Fibroblast of lung (primary cell): ENCODE results near the gene MBTD1. TPM values are rescaled to one million over a fixed set of nuclear protein-coding genes. Genes with fewer than 3 reads are reported as not detected.

Source experiments
- DNase-seq, 2 donors: peaks; one replicate each; pipeline versions ENCODE4 v3.0.0 to v3.0.0-alpha.2; 2010; ENCODE audit warnings: low read depth in 2 of 2
- H2AFZ ChIP-seq: 2 replicates; pipeline ENCODE4 v1.5.1; 2012; ENCODE audit warnings: low read length, control low read depth, inconsistent platforms
- H3K27ac ChIP-seq: 2 replicates; pipeline ENCODE4 v1.5.1; 2011; ENCODE audit warnings: low read length, control low read depth; ENCODE audit not compliant: insufficient read depth
- H3K27me3 ChIP-seq: 2 replicates; pipeline ENCODE4 v1.5.1; 2011; ENCODE audit warnings: mild to moderate bottlenecking, low read length; ENCODE audit not compliant: control insufficient read depth, insufficient read depth
- H3K36me3 ChIP-seq: 2 replicates; pipeline ENCODE4 v1.5.1; 2011; ENCODE audit warnings: low read length; ENCODE audit not compliant: control insufficient read depth, insufficient read depth
- H3K4me1 ChIP-seq: 2 replicates; pipeline ENCODE4 v1.5.1; 2011; ENCODE audit warnings: low read length; ENCODE audit not compliant: control insufficient read depth, insufficient read depth; ENCODE audit errors: extremely low read depth
- H3K4me2 ChIP-seq: 2 replicates; pipeline ENCODE4 v1.5.1; 2011; ENCODE audit warnings: low read length, control low read depth; ENCODE audit not compliant: insufficient read depth; ENCODE audit errors: extremely low read depth
- H3K4me3 ChIP-seq, 4 experiments: fragments of 200-600 bp in 1 of 4; sonication (generic) in 1 of 4; replicated peaks in 1 of 4; 2 replicates each; pipeline ENCODE4 v1.5.1; 2011 to 2016; ENCODE audit warnings: low read length in 4 of 4, low read depth in 3 of 4, mild to moderate bottlenecking in 3 of 4, control low read depth in 2 of 4, inconsistent platforms in 1 of 4, mixed read lengths in 1 of 4; ENCODE audit not compliant: insufficient read depth in 1 of 4; ENCODE audit errors: control extremely low read depth in 1 of 4
- H3K79me2 ChIP-seq: 2 replicates; pipeline ENCODE4 v1.5.1; 2012; ENCODE audit warnings: mild to moderate bottlenecking, low read length, inconsistent platforms; ENCODE audit not compliant: control insufficient read depth, insufficient read depth
- H3K9ac ChIP-seq: 2 replicates; pipeline ENCODE4 v1.5.1; 2011; ENCODE audit warnings: mild to moderate bottlenecking, low read length, control low read depth; ENCODE audit not compliant: insufficient read depth
- H3K9me3 ChIP-seq: 2 replicates; pipeline ENCODE4 v1.5.1; 2012; ENCODE audit warnings: low read depth, low read length; ENCODE audit not compliant: control insufficient read depth, insufficient read depth
- H4K20me1 ChIP-seq: 2 replicates; pipeline ENCODE4 v1.5.1; 2011; ENCODE audit warnings: low read length; ENCODE audit not compliant: control insufficient read depth, insufficient read depth; ENCODE audit errors: extremely low read depth
- EZH2 ChIP-seq: IDR thresholded peaks from 2 replicates; pipeline ENCODE4 v1.5.1; 2012; ENCODE audit warnings: low read length, control low read depth, mild to moderate bottlenecking; ENCODE audit errors: missing control alignments
- polyA plus RNA-seq, 2 donors: library from polyadenylated mRNA; depleted of rRNA in 1 of 2; stranded (reverse) in 1 of 2; unstranded in 1 of 2; fragments of >200 nt; gene quantifications; 2 replicates each; pipeline ENCODE4 v1.2.1, GENCODE V29; 2011 to 2012; ENCODE audit warnings: missing spikeins in 1 of 2
- total RNA-seq: library from RNA; depleted of rRNA; stranded (reverse); fragments of >200 nt; gene quantifications from 2 replicates; pipeline ENCODE4 v1.2.1, GENCODE V29; 2014
- TF ChIP-seq, protein P1 (sequence below), 2 donors: IDR thresholded peaks in 1 of 2; conservative IDR thresholded peaks in 1 of 2; 1 replicate in 1 of 2; 2 replicates in 1 of 2; pipeline ENCODE4 v1.5.1; 2011 to 2012; ENCODE audit warnings: low read length in 2 of 2, control low read depth in 1 of 2, inconsistent platforms in 1 of 2, low read depth in 1 of 2, mild to moderate bottlenecking in 1 of 2

The MBTD1 gene
- total and polyA plus RNA-seq, 2 donors (not counting 1 experiment from before 2014, with no cell fraction given): 4.4 to 13.7 TPM

DNA sequence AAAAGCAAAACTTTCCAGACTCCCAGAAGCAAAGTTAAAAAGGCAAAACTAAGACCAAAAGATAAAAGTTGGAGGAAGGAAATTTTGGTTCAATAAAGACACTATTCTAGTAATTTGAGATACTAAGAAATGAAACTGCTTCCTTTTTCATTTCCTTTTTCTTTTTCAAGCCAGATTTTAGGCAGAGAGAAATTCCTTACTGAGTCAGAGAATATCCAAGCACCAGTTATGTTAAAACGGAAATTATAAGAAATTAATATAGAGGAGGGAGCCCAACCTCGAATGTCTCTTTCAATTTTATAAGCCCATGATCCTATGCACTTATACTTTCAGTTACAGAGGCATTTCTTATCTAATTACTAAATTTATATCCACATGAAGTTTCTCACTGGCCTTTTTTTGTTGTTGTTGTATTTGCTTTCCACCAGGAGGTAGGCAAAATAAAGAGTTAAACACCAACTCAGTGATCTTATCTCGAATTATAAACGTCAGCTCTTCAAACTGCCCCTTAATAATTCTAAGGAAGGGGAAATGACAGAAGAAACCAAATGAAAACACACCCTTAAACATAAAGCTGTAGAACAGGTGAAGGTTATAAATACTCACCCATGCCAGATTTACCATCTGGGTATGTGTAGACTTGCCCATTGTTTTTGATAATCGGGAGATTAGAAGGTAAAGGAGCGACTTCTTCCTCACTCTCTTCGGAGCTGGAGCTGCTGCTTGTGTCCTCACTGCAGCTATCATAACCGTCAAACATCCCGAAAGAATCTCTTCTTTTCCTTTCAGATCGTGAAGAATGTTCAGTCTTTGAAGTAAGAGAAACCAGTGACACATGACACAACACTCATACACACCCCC lies 35.2 kb downstream of the MBTD1 start:
- TF ChIP-seq, protein P1, sequence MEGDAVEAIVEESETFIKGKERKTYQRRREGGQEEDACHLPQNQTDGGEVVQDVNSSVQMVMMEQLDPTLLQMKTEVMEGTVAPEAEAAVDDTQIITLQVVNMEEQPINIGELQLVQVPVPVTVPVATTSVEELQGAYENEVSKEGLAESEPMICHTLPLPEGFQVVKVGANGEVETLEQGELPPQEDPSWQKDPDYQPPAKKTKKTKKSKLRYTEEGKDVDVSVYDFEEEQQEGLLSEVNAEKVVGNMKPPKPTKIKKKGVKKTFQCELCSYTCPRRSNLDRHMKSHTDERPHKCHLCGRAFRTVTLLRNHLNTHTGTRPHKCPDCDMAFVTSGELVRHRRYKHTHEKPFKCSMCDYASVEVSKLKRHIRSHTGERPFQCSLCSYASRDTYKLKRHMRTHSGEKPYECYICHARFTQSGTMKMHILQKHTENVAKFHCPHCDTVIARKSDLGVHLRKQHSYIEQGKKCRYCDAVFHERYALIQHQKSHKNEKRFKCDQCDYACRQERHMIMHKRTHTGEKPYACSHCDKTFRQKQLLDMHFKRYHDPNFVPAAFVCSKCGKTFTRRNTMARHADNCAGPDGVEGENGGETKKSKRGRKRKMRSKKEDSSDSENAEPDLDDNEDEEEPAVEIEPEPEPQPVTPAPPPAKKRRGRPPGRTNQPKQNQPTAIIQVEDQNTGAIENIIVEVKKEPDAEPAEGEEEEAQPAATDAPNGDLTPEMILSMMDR (conservative IDR thresholded peaks at IDR 0.05 in 1 of 2, IDR thresholded peaks at IDR 0.05 in 1 of 2; ENCODE audit: low read depth in 1 of 2, low read length in 2 of 2): no peak
- no peak for TF ChIP-seq EZH2
- Histone ChIP-seq H3K36me3 (no peaks in the 10 kb centered on the region), H3K4me3 (no peak overlapping the region), H3K4me1 (no peaks in the 10 kb centered on the region), H3K9ac (no peak overlapping the region), H4K20me1 (no peaks in the 10 kb centered on the region), H3K9me3 (no peaks in the 10 kb centered on the region), H3K79me2 (no peaks in the 10 kb centered on the region), H3K27ac (no peak overlapping the region), H3K27me3 (no peaks in the 10 kb centered on the region), H3K4me2 (no peak overlapping the region), H2AFZ (no peak overlapping the region)
- no peak for DNase-seq

DNA sequence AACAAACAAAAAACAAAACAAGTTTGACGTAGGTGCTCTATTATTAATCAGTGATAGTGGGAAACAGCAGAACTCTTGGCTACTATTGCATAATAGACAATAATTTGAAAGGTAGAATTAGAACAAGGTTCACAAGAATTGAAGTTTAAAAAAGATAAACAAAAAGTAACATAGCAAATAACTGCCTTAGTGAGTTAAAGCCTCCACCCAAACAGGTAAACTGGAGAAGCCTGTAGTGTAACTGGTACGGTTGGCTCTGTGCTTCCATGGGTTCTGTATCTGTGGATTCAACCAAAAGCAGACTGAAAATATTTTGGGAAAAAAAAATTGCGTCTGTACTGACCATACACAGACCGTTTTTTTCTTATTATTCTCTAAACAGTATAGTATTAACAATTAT lies 38.5 kb downstream of the MBTD1 start:
- Histone ChIP-seq H3K4me1 (no peaks in the 10 kb centered on the region), H3K79me2 (no peaks in the 10 kb centered on the region), H3K9me3 (no peaks in the 10 kb centered on the region), H3K27ac (no peak overlapping the region), H3K36me3 (peaks cover 4% of the 10 kb centered on the region), H3K27me3 (no peaks in the 10 kb centered on the region), H4K20me1 (no peaks in the 10 kb centered on the region), H3K9ac (no peak overlapping the region), H3K4me3 (no peak overlapping the region), H3K4me2 (no peak overlapping the region), H2AFZ (no peak overlapping the region)
- TF ChIP-seq EZH2: no peak
- TF ChIP-seq, protein P1 (conservative IDR thresholded peaks at IDR 0.05 in 1 of 2, IDR thresholded peaks at IDR 0.05 in 1 of 2; ENCODE audit: low read depth in 1 of 2, low read length in 2 of 2): no peak
- DNase-seq: no peak

DNA sequence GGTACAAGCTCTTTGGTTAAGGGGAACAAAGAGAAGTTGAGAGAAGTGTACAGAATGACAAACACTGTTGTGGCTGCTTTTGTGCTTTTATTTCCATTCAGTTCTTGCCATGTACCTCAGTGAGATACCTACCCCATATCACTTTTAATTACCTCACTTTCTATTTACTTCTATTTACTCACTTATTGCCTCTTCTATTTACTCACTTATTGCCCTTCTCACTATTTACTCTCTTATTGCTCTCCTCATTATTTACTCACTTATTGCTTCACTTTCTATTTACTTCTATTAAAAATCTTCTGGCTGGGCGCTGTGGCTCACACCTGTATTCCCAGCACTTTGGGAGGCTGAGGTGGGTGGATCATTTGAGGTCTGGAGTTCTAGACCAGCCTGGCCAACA lies 41.9 kb downstream of the MBTD1 start:
- no peak overlapping the region for H3K9ac ChIP-seq
- no peaks in the 10 kb centered on the region for H3K4me1 ChIP-seq
- no peak for TF ChIP-seq EZH2
- TF ChIP-seq, protein P1 (conservative IDR thresholded peaks at IDR 0.05 in 1 of 2, IDR thresholded peaks at IDR 0.05 in 1 of 2; ENCODE audit: low read depth in 1 of 2, low read length in 2 of 2): no peak
- H3K4me3 ChIP-seq: no peak overlapping the region
- no peaks in the 10 kb centered on the region for H3K79me2 ChIP-seq
- no peak overlapping the region for H2AFZ ChIP-seq
- no peaks in the 10 kb centered on the region for H3K27me3 ChIP-seq
- H3K36me3 ChIP-seq: peaks cover 4% of the 10 kb centered on the region
- H3K27ac ChIP-seq: no peak overlapping the region
- no peaks in the 10 kb centered on the region for H4K20me1 ChIP-seq
- no peaks in the 10 kb centered on the region for H3K9me3 ChIP-seq
- no peak overlapping the region for H3K4me2 ChIP-seq
- DNase-seq: no peak
